Measurements from ENCODE around the gene RPP40. TPM values are rescaled to one million over a fixed set of nuclear protein-coding genes. Genes with fewer than 3 reads are reported as not detected.

RPP40 gene, protein sequence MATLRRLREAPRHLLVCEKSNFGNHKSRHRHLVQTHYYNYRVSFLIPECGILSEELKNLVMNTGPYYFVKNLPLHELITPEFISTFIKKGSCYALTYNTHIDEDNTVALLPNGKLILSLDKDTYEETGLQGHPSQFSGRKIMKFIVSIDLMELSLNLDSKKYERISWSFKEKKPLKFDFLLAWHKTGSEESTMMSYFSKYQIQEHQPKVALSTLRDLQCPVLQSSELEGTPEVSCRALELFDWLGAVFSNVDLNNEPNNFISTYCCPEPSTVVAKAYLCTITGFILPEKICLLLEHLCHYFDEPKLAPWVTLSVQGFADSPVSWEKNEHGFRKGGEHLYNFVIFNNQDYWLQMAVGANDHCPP
- total RNA-seq (2022), result 11.6 and 13.1 TPM in 2 replicates
- Bru-seq, nascent RNA, result percentile 53 among the genes with signal in this experiment
- percentile 55 among the genes with signal in this experiment for BruChase-seq, experiment 1, labeled RNA remaining after a 2-hour chase
- BruChase-seq, experiment 2, labeled RNA remaining after a 6-hour chase, result percentile 68 among the genes with signal in this experiment
- long read RNA-seq, transcript RPP40-202 (8 exons, 1,483 nt), result major isoform, 33 of 41 reads
- long read RNA-seq, partial matches to known transcripts, result 2 of 41 reads
- long read RNA-seq, other reads (novel, unspliced or antisense), result 2 of 41 reads

DNA sequence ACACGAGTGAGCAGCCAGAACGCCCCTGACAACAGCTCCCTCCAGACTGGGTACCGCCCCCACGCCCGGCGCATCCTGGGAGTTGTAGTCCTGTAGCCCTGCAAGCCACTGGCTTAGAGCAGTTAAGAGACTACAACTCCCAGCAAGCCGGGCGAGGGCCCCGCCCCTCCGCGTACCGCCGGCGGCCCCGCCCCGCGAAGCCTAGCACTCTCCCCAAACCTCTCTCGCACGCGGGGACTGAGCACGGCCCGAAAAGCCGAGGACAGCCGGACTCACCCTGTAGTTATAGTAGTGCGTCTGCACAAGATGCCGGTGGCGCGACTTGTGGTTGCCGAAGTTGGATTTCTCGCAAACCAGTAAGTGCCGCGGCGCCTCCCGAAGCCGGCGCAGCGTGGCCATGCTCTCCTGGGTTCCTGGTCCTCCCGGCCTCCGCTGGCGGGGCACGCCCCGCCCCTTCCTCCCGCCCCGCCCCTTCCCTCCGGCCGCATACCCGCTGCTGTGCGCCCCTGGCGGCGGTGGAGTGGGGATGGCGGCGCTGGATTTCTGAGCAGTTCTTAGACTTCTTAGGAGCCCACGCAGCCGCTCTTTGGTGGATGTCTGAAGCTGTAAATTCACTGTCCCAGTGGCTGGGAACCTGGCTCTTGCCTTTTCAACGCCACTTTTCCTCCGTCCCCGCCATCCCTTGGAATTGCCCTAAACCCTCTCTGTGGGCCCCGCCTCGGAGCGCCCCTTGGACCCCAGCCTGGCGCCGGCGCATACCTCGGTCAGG is at the start of gene RPP40:
TSS of gene RPP40 (minus strand) at position 434 of the 769 bp plus-strand sequence. CDS start at position 399, 35 bp downstream.
- no TSS peak for BruUV-seq (replicated peaks)
- Mint-ChIP-seq H3K4me1 (ENCODE audit: low read depth, unreplicated experiment) (no peaks in the 10 kb centered on the region), H3K27ac (ENCODE audit: unreplicated experiment) (peak within 1 kb of the TSS; percentile 89), H3K4me3 (ENCODE audit: unreplicated experiment) (peak within 1 kb of the TSS; percentile 93), H3K9me3 (ENCODE audit: unreplicated experiment) (no peaks in the 10 kb centered on the region), H3K36me3 (ENCODE audit: insufficient read depth, unreplicated experiment) (no peaks in the 10 kb centered on the region), H3K27me3 (ENCODE audit: insufficient read depth, unreplicated experiment) (no peaks in the 10 kb centered on the region)
- intact Hi-C loops (cut with micrococcal nuclease; ENCODE audit: unreplicated experiment), result loop anchor here (1.0 kb wide), 1 partner anchor 27 kb away; no protein-coding TSS in a partner anchor
- DNase-seq, result peak; percentile 98
- ChIA-PET CTCF (interaction anchor here (0.6 to 1.2 kb wide), 16 partner anchors 10 to 724 kb away, joined by 3 to 9 read pairs (median 4); partner anchors contain the start of gene PPP1R3G), POLR2A (interaction anchor here (0.5 kb wide), 2 partner anchors 62 to 982 kb away, joined by 3 read pairs; a partner anchor contains a TSS)
- TF ChIP-seq, protein P1, sequence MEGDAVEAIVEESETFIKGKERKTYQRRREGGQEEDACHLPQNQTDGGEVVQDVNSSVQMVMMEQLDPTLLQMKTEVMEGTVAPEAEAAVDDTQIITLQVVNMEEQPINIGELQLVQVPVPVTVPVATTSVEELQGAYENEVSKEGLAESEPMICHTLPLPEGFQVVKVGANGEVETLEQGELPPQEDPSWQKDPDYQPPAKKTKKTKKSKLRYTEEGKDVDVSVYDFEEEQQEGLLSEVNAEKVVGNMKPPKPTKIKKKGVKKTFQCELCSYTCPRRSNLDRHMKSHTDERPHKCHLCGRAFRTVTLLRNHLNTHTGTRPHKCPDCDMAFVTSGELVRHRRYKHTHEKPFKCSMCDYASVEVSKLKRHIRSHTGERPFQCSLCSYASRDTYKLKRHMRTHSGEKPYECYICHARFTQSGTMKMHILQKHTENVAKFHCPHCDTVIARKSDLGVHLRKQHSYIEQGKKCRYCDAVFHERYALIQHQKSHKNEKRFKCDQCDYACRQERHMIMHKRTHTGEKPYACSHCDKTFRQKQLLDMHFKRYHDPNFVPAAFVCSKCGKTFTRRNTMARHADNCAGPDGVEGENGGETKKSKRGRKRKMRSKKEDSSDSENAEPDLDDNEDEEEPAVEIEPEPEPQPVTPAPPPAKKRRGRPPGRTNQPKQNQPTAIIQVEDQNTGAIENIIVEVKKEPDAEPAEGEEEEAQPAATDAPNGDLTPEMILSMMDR (IDR thresholded peaks at IDR 0.05; ENCODE audit: insufficient read depth in 1 of 2, low read depth in 1 of 2, low read length in 1 of 2, severe bottlenecking in 1 of 2, unreplicated experiment in 1 of 2), result peak; percentile 76 to 89
- Histone ChIP-seq H3K4me1 (no peaks in the 10 kb centered on the region), H3K27me3 (replicated peaks; ENCODE audit: control insufficient read depth, insufficient read depth, low read length) (no peaks in the 10 kb centered on the region), H3K9me3 (no peaks in the 10 kb centered on the region), H3K36me3 (ENCODE audit: control insufficient read depth, insufficient read depth, low read length) (no peaks in the 10 kb centered on the region; the same call in 1 of the 2 replicates), H3K4me3 (ENCODE audit: low read depth, low read length) (peak within 1 kb of the TSS; percentile 53)

DNA sequence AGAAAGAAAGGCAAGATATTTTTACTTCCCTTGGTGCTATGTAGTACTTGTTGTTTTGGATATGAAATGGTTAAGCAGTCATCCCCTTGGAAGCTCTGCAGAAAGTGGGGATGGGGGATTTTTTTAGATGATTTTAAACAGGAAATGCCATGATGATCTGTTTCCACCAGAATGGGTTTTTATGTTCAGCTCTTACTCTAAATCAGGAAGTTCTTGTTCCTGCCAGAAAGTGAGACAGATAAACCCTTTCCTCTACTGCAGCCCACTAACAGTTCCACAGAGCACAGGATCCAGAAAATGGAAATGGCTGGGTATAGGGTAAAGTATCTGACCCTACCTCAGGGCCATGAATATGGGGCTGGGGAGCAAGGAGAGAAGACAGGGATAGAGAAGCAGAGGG is 49.2 kb upstream of the RPP40 start:
- TF ChIP-seq, protein P1 (IDR thresholded peaks at IDR 0.05; ENCODE audit: insufficient read depth in 1 of 2, low read depth in 1 of 2, low read length in 1 of 2, severe bottlenecking in 1 of 2, unreplicated experiment in 1 of 2), result no peak
- no peak for DNase-seq
- POLR2A ChIA-PET, result no interaction called here
- H3K9me3 Mint-ChIP-seq (ENCODE audit: unreplicated experiment), result peaks cover 28% of the 10 kb centered on the region
- no peaks in the 10 kb centered on the region for H3K27me3 ChIP-seq (replicated peaks; ENCODE audit: control insufficient read depth, insufficient read depth, low read length)
- H3K27ac Mint-ChIP-seq (ENCODE audit: unreplicated experiment), result no peak overlapping the region
- CTCF ChIA-PET, result no interaction called here
- H3K36me3 Mint-ChIP-seq (ENCODE audit: insufficient read depth, unreplicated experiment), result no peaks in the 10 kb centered on the region
- no peaks in the 10 kb centered on the region for H3K36me3 ChIP-seq (ENCODE audit: control insufficient read depth, insufficient read depth, low read length)
- H3K4me1 ChIP-seq, result no peaks in the 10 kb centered on the region
- no peaks in the 10 kb centered on the region for H3K9me3 ChIP-seq
- H3K4me3 ChIP-seq (ENCODE audit: low read depth, low read length), result no peak overlapping the region
- no TSS peak for BruUV-seq (replicated peaks)
- no peak overlapping the region for H3K4me3 Mint-ChIP-seq (ENCODE audit: unreplicated experiment)
- peaks cover 13% of the 10 kb centered on the region for H3K27me3 Mint-ChIP-seq (ENCODE audit: insufficient read depth, unreplicated experiment)
- intact Hi-C loops (cut with micrococcal nuclease; ENCODE audit: unreplicated experiment), result no loop called here
- no peaks in the 10 kb centered on the region for H3K4me1 Mint-ChIP-seq (ENCODE audit: low read depth, unreplicated experiment)

DNA sequence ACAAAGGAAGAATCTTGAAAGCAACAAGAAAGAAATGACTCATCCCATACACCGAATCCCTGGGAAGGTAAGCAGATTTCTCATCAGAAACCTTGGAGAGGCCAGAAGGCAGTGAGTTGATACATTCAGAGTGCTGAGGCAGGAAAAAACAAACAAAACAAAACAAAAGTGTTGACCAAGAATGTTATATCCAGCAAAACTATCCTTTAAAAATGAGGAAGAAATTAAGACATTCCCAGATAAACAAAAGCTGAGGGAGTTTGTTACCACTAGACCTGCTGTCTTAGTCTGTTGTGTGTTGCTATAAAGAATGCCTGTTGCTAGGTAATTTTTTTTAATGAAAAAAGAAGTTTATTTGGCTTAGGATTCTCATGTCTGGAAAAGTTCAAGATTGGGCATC is 47.6 kb upstream of the RPP40 start:
- Mint-ChIP-seq H3K27ac (ENCODE audit: unreplicated experiment) (no peak overlapping the region), H3K4me1 (ENCODE audit: low read depth, unreplicated experiment) (no peaks in the 10 kb centered on the region), H3K36me3 (ENCODE audit: insufficient read depth, unreplicated experiment) (no peaks in the 10 kb centered on the region), H3K4me3 (ENCODE audit: unreplicated experiment) (no peak overlapping the region), H3K27me3 (ENCODE audit: insufficient read depth, unreplicated experiment) (peaks cover 13% of the 10 kb centered on the region), H3K9me3 (ENCODE audit: unreplicated experiment) (peaks cover 28% of the 10 kb centered on the region)
- H3K4me1 ChIP-seq, result no peaks in the 10 kb centered on the region
- no peaks in the 10 kb centered on the region for H3K27me3 ChIP-seq (replicated peaks; ENCODE audit: control insufficient read depth, insufficient read depth, low read length)
- BruUV-seq (replicated peaks), result no TSS peak
- TF ChIP-seq, protein P1 (IDR thresholded peaks at IDR 0.05; ENCODE audit: insufficient read depth in 1 of 2, low read depth in 1 of 2, low read length in 1 of 2, severe bottlenecking in 1 of 2, unreplicated experiment in 1 of 2), result no peak
- CTCF ChIA-PET, result no interaction called here
- POLR2A ChIA-PET, result no interaction called here
- no peaks in the 10 kb centered on the region for H3K36me3 ChIP-seq (ENCODE audit: control insufficient read depth, insufficient read depth, low read length)
- no peak for DNase-seq
- H3K9me3 ChIP-seq, result no peaks in the 10 kb centered on the region
- intact Hi-C loops (cut with micrococcal nuclease; ENCODE audit: unreplicated experiment), result no loop called here
- H3K4me3 ChIP-seq (ENCODE audit: low read depth, low read length), result no peak overlapping the region
